Natural killer cell (primary cell): ENCODE measurements around the gene CHPF. TPM values are rescaled to one million over a fixed set of nuclear protein-coding genes. Genes with fewer than 3 reads are reported as not detected.

Experiments used
- ATAC-seq, 3 donors: fragments of 150-1000 bp in 2 of 3; fragments of 200-7000 bp in 1 of 3; cut with Tn5 transposase; 1 replicate in 1 of 3; 2 replicates in 2 of 3; pipeline ENCODE4 v1.10.0; 2021; ENCODE audit warnings: mild to moderate bottlenecking in 2 of 3, moderate library complexity in 2 of 3
- DNase-seq, 2 donors: peaks; one replicate each; pipeline versions ENCODE4 v3.0.0 to v3.0.0-alpha.2; 2013 to 2021; ENCODE audit warnings: mixed read lengths in 1 of 2
- H3K27ac ChIP-seq: one replicate; pipeline ENCODE4 v1.5.1; 2013; ENCODE audit warnings: mild to moderate bottlenecking, low read length
- H3K27me3 ChIP-seq: one replicate; pipeline ENCODE4 v1.6.1; 2013; ENCODE audit warnings: low read length; ENCODE audit not compliant: control insufficient read depth, insufficient read depth
- H3K36me3 ChIP-seq: one replicate; pipeline ENCODE4 v1.6.1; 2013; ENCODE audit warnings: low read length; ENCODE audit not compliant: control insufficient read depth, insufficient read depth
- H3K4me1 ChIP-seq: one replicate; pipeline ENCODE4 v1.6.1; 2013; ENCODE audit warnings: low read length; ENCODE audit not compliant: control insufficient read depth, insufficient read depth
- H3K4me3 ChIP-seq: one replicate; pipeline ENCODE4 v1.5.1; 2013; ENCODE audit warnings: low read length
- H3K9me3 ChIP-seq: one replicate; pipeline ENCODE4 v1.6.1; 2013; ENCODE audit warnings: low read length; ENCODE audit not compliant: control insufficient read depth, insufficient read depth
- H3K27ac Mint-ChIP-seq, 2 donors: one replicate each; pipeline ENCODE4 v1.8.0; 2022; ENCODE audit warnings: mild to moderate bottlenecking in 2 of 2, mixed read lengths in 2 of 2, moderate library complexity in 1 of 2
- H3K27me3 Mint-ChIP-seq, 2 donors: one replicate each; pipeline ENCODE4 v1.8.0; 2022; ENCODE audit warnings: low read depth in 2 of 2, mixed read lengths in 2 of 2
- H3K36me3 Mint-ChIP-seq: one replicate; pipeline ENCODE4 v1.8.0; 2022; ENCODE audit warnings: mixed read lengths
- H3K4me1 Mint-ChIP-seq, 2 donors: one replicate each; pipeline ENCODE4 v1.8.0; 2022; ENCODE audit warnings: mixed read lengths in 2 of 2
- H3K4me3 Mint-ChIP-seq: one replicate; pipeline ENCODE4 v1.8.0; 2022; ENCODE audit warnings: mild to moderate bottlenecking, moderate library complexity, mixed read lengths
- H3K9me3 Mint-ChIP-seq, 2 donors: one replicate each; pipeline ENCODE4 v1.8.0; 2022; ENCODE audit warnings: mixed read lengths in 2 of 2
- WGBS: methylation state at CpG from one replicate; pipeline ENCODE4 v1.1.7; 2013; ENCODE audit warnings: missing lambda C conversion rate; ENCODE audit not compliant: insufficient coverage; 5-methylcytosine and 5-hydroxymethylcytosine counted together
- intact Hi-C: fragments of 100-400 bp; cut with micrococcal nuclease; formaldehyde crosslinking; loops from one replicate; pipeline ENCODE4 v1.14.2; 2022
- total RNA-seq, 4 donors: library from RNA; stranded (reverse); fragments of 120-200 nt in 1 of 4; gene quantifications; one replicate each; pipeline versions ENCODE4 v1.2.3 to v1.2.4, GENCODE V29; 2013 to 2022
- TF ChIP-seq, protein P1 (sequence below): fragments of 200-600 bp; IDR thresholded peaks from one replicate; pipeline ENCODE4 v1.8.0; 2022; ENCODE audit warnings: antibody characterized with exemption

The CHPF gene
- total RNA-seq, 3 donors from 2014 or later (not counting 1 experiment from before 2014, with no cell fraction given): 9.6 to 19.2 (median 12.7) TPM

DNA sequence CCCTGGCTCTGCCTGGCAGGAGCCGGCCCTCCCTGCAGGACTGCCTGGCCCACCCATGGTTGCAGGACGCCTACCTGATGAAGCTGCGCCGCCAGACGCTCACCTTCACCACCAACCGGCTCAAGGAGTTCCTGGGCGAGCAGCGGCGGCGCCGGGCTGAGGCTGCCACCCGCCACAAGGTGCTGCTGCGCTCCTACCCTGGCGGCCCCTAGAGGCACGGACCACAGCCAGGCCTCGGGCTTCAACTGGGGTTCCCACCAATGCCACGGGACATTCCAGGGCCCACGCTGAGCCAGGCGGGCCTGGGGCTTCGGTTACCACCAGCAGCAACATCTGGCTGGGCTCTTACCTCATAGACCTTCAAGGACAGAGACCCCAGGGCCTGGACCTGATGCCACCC lies 51.0 kb downstream of the CHPF start:
- TF ChIP-seq, protein P1, sequence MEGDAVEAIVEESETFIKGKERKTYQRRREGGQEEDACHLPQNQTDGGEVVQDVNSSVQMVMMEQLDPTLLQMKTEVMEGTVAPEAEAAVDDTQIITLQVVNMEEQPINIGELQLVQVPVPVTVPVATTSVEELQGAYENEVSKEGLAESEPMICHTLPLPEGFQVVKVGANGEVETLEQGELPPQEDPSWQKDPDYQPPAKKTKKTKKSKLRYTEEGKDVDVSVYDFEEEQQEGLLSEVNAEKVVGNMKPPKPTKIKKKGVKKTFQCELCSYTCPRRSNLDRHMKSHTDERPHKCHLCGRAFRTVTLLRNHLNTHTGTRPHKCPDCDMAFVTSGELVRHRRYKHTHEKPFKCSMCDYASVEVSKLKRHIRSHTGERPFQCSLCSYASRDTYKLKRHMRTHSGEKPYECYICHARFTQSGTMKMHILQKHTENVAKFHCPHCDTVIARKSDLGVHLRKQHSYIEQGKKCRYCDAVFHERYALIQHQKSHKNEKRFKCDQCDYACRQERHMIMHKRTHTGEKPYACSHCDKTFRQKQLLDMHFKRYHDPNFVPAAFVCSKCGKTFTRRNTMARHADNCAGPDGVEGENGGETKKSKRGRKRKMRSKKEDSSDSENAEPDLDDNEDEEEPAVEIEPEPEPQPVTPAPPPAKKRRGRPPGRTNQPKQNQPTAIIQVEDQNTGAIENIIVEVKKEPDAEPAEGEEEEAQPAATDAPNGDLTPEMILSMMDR: no peak
- no peaks in the 10 kb centered on the region for H3K9me3 ChIP-seq
- intact Hi-C loops: no loop called here
- H3K27ac Mint-ChIP-seq: no peak overlapping the region
- H3K36me3 Mint-ChIP-seq: no peaks in the 10 kb centered on the region
- 69% methylated on average over 20 of the region's 20 CpGs for WGBS
- H3K27me3 ChIP-seq: peaks cover 32% of the 10 kb centered on the region
- H3K4me3 ChIP-seq: no peak overlapping the region
- H3K4me3 Mint-ChIP-seq: no peak overlapping the region
- peaks cover 17% of the 10 kb centered on the region for H3K4me1 ChIP-seq
- no peaks in the 10 kb centered on the region for H3K9me3 Mint-ChIP-seq
- ATAC-seq (no peak), DNase-seq (no peak)
- H3K4me1 Mint-ChIP-seq: peaks cover 0 to 11% of the 10 kb centered on the region in 2 donors
- H3K27ac ChIP-seq: no peak overlapping the region
- peaks cover 26 to 42% of the 10 kb centered on the region in 2 donors for H3K27me3 Mint-ChIP-seq
- no peaks in the 10 kb centered on the region for H3K36me3 ChIP-seq

DNA sequence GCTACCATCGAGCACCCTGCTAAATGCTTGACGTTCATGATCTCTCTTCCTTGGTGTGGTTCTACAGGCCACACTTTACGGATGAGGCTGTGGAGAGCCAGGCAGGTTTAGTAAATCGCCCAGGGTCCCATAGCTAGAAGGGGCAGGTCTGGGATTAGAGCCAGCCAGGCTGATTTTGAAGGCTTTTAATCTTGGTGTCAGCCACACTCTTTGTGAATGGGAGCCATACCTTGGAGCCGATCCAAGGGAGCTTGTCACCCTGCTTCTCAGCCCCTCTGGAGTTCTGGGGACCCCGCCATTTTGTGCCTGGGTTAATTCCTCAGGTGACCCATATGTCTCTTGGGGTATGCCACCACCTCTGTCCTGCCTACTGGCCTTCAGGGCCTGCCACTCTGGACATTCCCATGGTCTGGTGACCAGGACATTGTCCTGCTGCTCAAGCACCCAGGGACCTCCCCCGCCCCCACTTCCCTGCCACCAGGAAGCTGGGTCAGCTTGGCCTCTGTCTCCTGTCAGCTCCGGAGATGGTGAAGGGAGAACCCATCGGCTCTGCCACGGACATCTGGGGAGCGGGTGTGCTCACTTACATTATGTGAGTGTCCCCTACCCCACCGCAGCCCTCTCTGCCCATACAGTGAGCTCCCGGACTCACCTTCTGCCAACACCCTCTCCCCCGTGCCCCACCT lies 52.2 kb downstream of the CHPF start:
- Histone ChIP-seq H3K4me1 (peaks cover 6% of the 10 kb centered on the region), H3K27ac (no peak overlapping the region), H3K27me3 (peaks cover 24% of the 10 kb centered on the region), H3K9me3 (no peaks in the 10 kb centered on the region), H3K36me3 (no peaks in the 10 kb centered on the region), H3K4me3 (no peak overlapping the region)
- TF ChIP-seq, protein P1: no peak
- intact Hi-C loops: no loop called here
- DNase-seq: no peak
- ATAC-seq: no peak
- 82% methylated on average over 14 of the region's 14 CpGs for WGBS
- Mint-ChIP-seq H3K27ac (no peak overlapping the region), H3K36me3 (no peaks in the 10 kb centered on the region), H3K9me3 (no peaks in the 10 kb centered on the region), H3K4me1 (peaks cover 0 to 3% of the 10 kb centered on the region in 2 donors), H3K4me3 (no peak overlapping the region), H3K27me3 (peaks cover 30 to 45% of the 10 kb centered on the region in 2 donors)

- intact Hi-C loops: no loop called here
- Histone ChIP-seq H3K36me3 (no peaks in the 10 kb centered on the region), H3K4me1 (peaks cover 3% of the 10 kb centered on the region), H3K27ac (no peak overlapping the region), H3K27me3 (peaks cover 17% of the 10 kb centered on the region), H3K9me3 (no peaks in the 10 kb centered on the region), H3K4me3 (no peak overlapping the region)
- Mint-ChIP-seq H3K4me3 (no peak overlapping the region), H3K27me3 (peaks cover 30 to 47% of the 10 kb centered on the region in 2 donors), H3K9me3 (no peaks in the 10 kb centered on the region), H3K27ac (no peak overlapping the region), H3K4me1 (no peaks in the 10 kb centered on the region), H3K36me3 (no peaks in the 10 kb centered on the region)
- WGBS: 91% methylated on average over 10 of the region's 10 CpGs
- no peak for ATAC-seq
- TF ChIP-seq, protein P1: no peak
- DNase-seq: no peak
Observed at GRCh38 chr2:219490600-219491130, 52.9 kb downstream of the CHPF start.
